ENCODE measurements around the gene C1QB.

Gene C1QB

GRCh38 chr1:22643381-22643780 is 9.7 kb upstream of the C1QB start, which contains the start of gene C1QC:
Gene C1QC (plus strand): TSS chr1:22643633. CDS start chr1:22644024, 391 bp downstream.
- in situ Hi-C loops (cut with MboI; ENCODE audit: low pct_unique_long_range_greater_than_20kb, low sequenced_read_pairs, unreplicated experiment): loop anchor here (25.0 kb wide), 2 partner anchors 231 to 506 kb away; partner anchors contain the start of gene WNT4
- DNase-seq (ENCODE audit: low spot score): no peak
- TF ChIP-seq CTCF (IDR thresholded peaks at IDR 0.05; ENCODE audit: extremely low read depth, insufficient read depth, missing control alignments): no peak

- no peak for TF ChIP-seq CTCF (IDR thresholded peaks at IDR 0.05; ENCODE audit: extremely low read depth, insufficient read depth, missing control alignments)
- DNase-seq (ENCODE audit: low spot score): no peak
- in situ Hi-C loops (cut with MboI; ENCODE audit: low pct_unique_long_range_greater_than_20kb, low sequenced_read_pairs, unreplicated experiment): loop anchor here (25.0 kb wide), 2 partner anchors 232 to 507 kb away; partner anchors contain the start of gene WNT4
These were observed 9.1 kb upstream of the C1QB start for GRCh38 chr1:22643928-22644327.

- no peak for TF ChIP-seq CTCF (IDR thresholded peaks at IDR 0.05; ENCODE audit: extremely low read depth, insufficient read depth, missing control alignments)
- no peak for DNase-seq (ENCODE audit: low spot score)
- in situ Hi-C loops (cut with MboI; ENCODE audit: low pct_unique_long_range_greater_than_20kb, low sequenced_read_pairs, unreplicated experiment): loop anchor here (25.0 kb wide), 2 partner anchors 234 to 509 kb away; partner anchors contain the start of gene WNT4
These were observed 7.1 kb upstream of the C1QB start for GRCh38 chr1:22645931-22646330.

- in situ Hi-C loops (cut with MboI; ENCODE audit: low pct_unique_long_range_greater_than_20kb, low sequenced_read_pairs, unreplicated experiment): loop anchor here (25.0 kb wide), 2 partner anchors 234 to 509 kb away; partner anchors contain the start of gene WNT4
- DNase-seq (ENCODE audit: low spot score): no peak
- TF ChIP-seq CTCF (IDR thresholded peaks at IDR 0.05; ENCODE audit: extremely low read depth, insufficient read depth, missing control alignments): no peak
These were observed 6.7 kb upstream of the C1QB start for GRCh38 chr1:22646384-22646783.

GRCh38 chr1:22650089-22650693 is 2.8 kb upstream of the C1QB start:
- DNase-seq (ENCODE audit: low spot score): no peak
- in situ Hi-C loops (cut with MboI; ENCODE audit: low pct_unique_long_range_greater_than_20kb, low sequenced_read_pairs, unreplicated experiment): no loop called here
- TF ChIP-seq CTCF (IDR thresholded peaks at IDR 0.05; ENCODE audit: extremely low read depth, insufficient read depth, missing control alignments): no peak

- in situ Hi-C loops (cut with MboI; ENCODE audit: low pct_unique_long_range_greater_than_20kb, low sequenced_read_pairs, unreplicated experiment): no loop called here
- no peak for DNase-seq (ENCODE audit: low spot score)
- no peak for TF ChIP-seq CTCF (IDR thresholded peaks at IDR 0.05; ENCODE audit: extremely low read depth, insufficient read depth, missing control alignments)
These were observed 837 bp upstream of the C1QB start for GRCh38 chr1:22651941-22652856.

All from GM13977 (cell line).